ENCODE results near the gene VIL1. TPM values are rescaled to one million over a fixed set of nuclear protein-coding genes. Genes with fewer than 3 reads are reported as not detected.

The VIL1 gene
- total RNA-seq, 4 donors from 2014 or later, result 177 to 541 (median 285) TPM

GRCh38 chr2:218402911-218403411 lies 16.0 kb upstream of the VIL1 start:
- Histone ChIP-seq H3K27me3 (no peaks in the 10 kb centered on the region), H3K4me1 (peaks cover 27 to 61% (median 54%) of the 10 kb centered on the region in 4 donors), H3K36me3 (peaks cover 0 to 28% (median 7%) of the 10 kb centered on the region in 4 donors), H3K9me3 (no peaks in the 10 kb centered on the region), H3K27ac (no peak overlapping the region), H3K4me3 (no peak overlapping the region)
- 89% methylated on average over 26 of the region's 26 CpGs; no CpG with 5 or more reads in 1 of the 2 donors for WGBS, 2 donors (ENCODE audit: low coverage in 1 of 2)
- in situ Hi-C loops (cut with MboI; ENCODE audit: low pct_ligation_motif_present in 1 of 4, low pct_unique_long_range_greater_than_20kb in 1 of 4, low sequenced_read_pairs in 3 of 4) (no loop called here), intact Hi-C loops (cut with DNase I; ENCODE audit: low total_unique reads) (no loop called here)
- DNase-seq, result no peak
- TF ChIP-seq POLR2A (IDR thresholded peaks at IDR 0.05) (no peak), CTCF (IDR thresholded peaks at IDR 0.05) (no peak), POLR2AphosphoS5 (IDR thresholded peaks at IDR 0.05) (no peak), EP300 (IDR thresholded peaks at IDR 0.05; ENCODE audit: low read depth) (no peak)

GRCh38 chr2:218403810-218404209 lies 15.1 kb upstream of the VIL1 start:
- intact Hi-C loops (cut with DNase I; ENCODE audit: low total_unique reads), result no loop called here
- DNase-seq, result no peak
- Histone ChIP-seq H3K36me3 (peaks cover 0 to 28% (median 7%) of the 10 kb centered on the region in 4 donors), H3K9me3 (no peaks in the 10 kb centered on the region), H3K4me1 (peaks cover 27 to 60% (median 47%) of the 10 kb centered on the region in 4 donors), H3K27ac (peak overlapping the region in 1 of 4 donors; percentile 98), H3K4me3 (no peak overlapping the region), H3K27me3 (no peaks in the 10 kb centered on the region)
- in situ Hi-C loops (cut with MboI; ENCODE audit: low pct_ligation_motif_present in 1 of 4, low pct_unique_long_range_greater_than_20kb in 1 of 4, low sequenced_read_pairs in 3 of 4), result no loop called here
- WGBS, 2 donors (ENCODE audit: low coverage in 1 of 2), result 73 to 77% methylated on average over 6 to 7 of the region's 7 CpGs
- no peak for TF ChIP-seq POLR2AphosphoS5 (IDR thresholded peaks at IDR 0.05)

- Histone ChIP-seq H3K27ac (peak overlapping the region; percentile 89 to 98 (median 92)), H3K36me3 (peaks cover 0 to 28% (median 7%) of the 10 kb centered on the region in 4 donors), H3K9me3 (no peaks in the 10 kb centered on the region), H3K27me3 (no peaks in the 10 kb centered on the region), H3K4me3 (no peak overlapping the region), H3K4me1 (peaks cover 27 to 60% (median 44%) of the 10 kb centered on the region in 4 donors)
- WGBS, 2 donors (ENCODE audit: low coverage in 1 of 2), result 73% methylated on average over 16 of the region's 16 CpGs; no CpG with 5 or more reads in 1 of the 2 donors
- no peak for DNase-seq
- in situ Hi-C loops (cut with MboI; ENCODE audit: low pct_ligation_motif_present in 1 of 4, low pct_unique_long_range_greater_than_20kb in 1 of 4, low sequenced_read_pairs in 3 of 4), result no loop called here
- no peak for TF ChIP-seq POLR2AphosphoS5 (IDR thresholded peaks at IDR 0.05)
- TF ChIP-seq EP300 (IDR thresholded peaks at IDR 0.05; ENCODE audit: low read depth), result no peak
- no peak for TF ChIP-seq CTCF (IDR thresholded peaks at IDR 0.05)
- intact Hi-C loops (cut with DNase I; ENCODE audit: low total_unique reads), result no loop called here
Measured at GRCh38 chr2:218404351-218405085, 14.4 kb upstream of the VIL1 start.

- H3K27me3 ChIP-seq, result no peaks in the 10 kb centered on the region
- no peak for DNase-seq
- intact Hi-C loops (cut with DNase I; ENCODE audit: low total_unique reads), result no loop called here
- H3K36me3 ChIP-seq, result peaks cover 0 to 28% (median 7%) of the 10 kb centered on the region in 4 donors
- in situ Hi-C loops (cut with MboI; ENCODE audit: low pct_ligation_motif_present in 1 of 4, low pct_unique_long_range_greater_than_20kb in 1 of 4, low sequenced_read_pairs in 3 of 4), result no loop called here
- H3K27ac ChIP-seq, result peak overlapping the region; percentile 89 to 98 (median 92)
- H3K4me1 ChIP-seq, result peaks cover 27 to 60% (median 44%) of the 10 kb centered on the region in 4 donors
- H3K4me3 ChIP-seq, result peak overlapping the region in 1 of 4 donors; percentile 42
- 66% methylated on average over 8 of the region's 8 CpGs; no CpG with 5 or more reads in 1 of the 2 donors for WGBS, 2 donors (ENCODE audit: low coverage in 1 of 2)
- TF ChIP-seq EP300 (IDR thresholded peaks at IDR 0.05; ENCODE audit: low read depth) (no peak), POLR2A (IDR thresholded peaks at IDR 0.05) (no peak), POLR2AphosphoS5 (IDR thresholded peaks at IDR 0.05) (no peak), CTCF (IDR thresholded peaks at IDR 0.05) (no peak)
- H3K9me3 ChIP-seq, result no peaks in the 10 kb centered on the region
Measured at GRCh38 chr2:218405086-218405745, 13.7 kb upstream of the VIL1 start.
